Midbrain (tissue), 1 donor: ENCODE results near the gene BPTF.
"Not testable (repeated sequence)": the region's sequence is repeated elsewhere in the genome, so short reads cannot be mapped to it uniquely, and the experiment has no call there.

Experiments used
- DNase-seq: peaks from one replicate; lab custom pipeline; 2025; lab: John Stamatoyannopoulos, UW

Gene BPTF

GRCh38 chr17:67824735-67825626 is at the start of gene BPTF:
Gene BPTF, plus strand, starts transcription at chr17:67825503. Its CDS starts 222 bp downstream, at chr17:67825725.
- DNase-seq, result peak; percentile 93

- no peak for DNase-seq
Observed at GRCh38 chr17:67779098-67779672, 46.1 kb upstream of the BPTF start.

- no peak for DNase-seq
Observed at GRCh38 chr17:67784364-67785121, 40.8 kb upstream of the BPTF start.

- no peak for DNase-seq
Observed at GRCh38 chr17:67785122-67785477, 40.2 kb upstream of the BPTF start.

- no peak for DNase-seq
Observed at GRCh38 chr17:67785504-67785903, 39.8 kb upstream of the BPTF start.

- peak; percentile 67 for DNase-seq
Observed at GRCh38 chr17:67800495-67800928, 24.8 kb upstream of the BPTF start.

GRCh38 chr17:67801626-67802175 is 23.6 kb upstream of the BPTF start:
- DNase-seq, result no peak

GRCh38 chr17:67810464-67810863 is 14.8 kb upstream of the BPTF start:
- DNase-seq, result no peak

GRCh38 chr17:67812380-67812779 is 12.9 kb upstream of the BPTF start:
- not testable (repeated sequence) for DNase-seq

GRCh38 chr17:67813803-67814180 is 11.5 kb upstream of the BPTF start:
- DNase-seq, result no peak

GRCh38 chr17:67818110-67819002 is 6.9 kb upstream of the BPTF start:
- DNase-seq, result no peak

- DNase-seq, result no peak
Observed at GRCh38 chr17:67819722-67820121, 5.6 kb upstream of the BPTF start.

GRCh38 chr17:67821871-67822367 is 3.4 kb upstream of the BPTF start:
- no peak for DNase-seq

- DNase-seq, result peak; percentile 42
Observed at GRCh38 chr17:67825627-67826601, 611 bp downstream of the BPTF start.

GRCh38 chr17:67829331-67829730 is 4.0 kb downstream of the BPTF start:
- DNase-seq, result no peak

GRCh38 chr17:67830440-67830839 is 5.1 kb downstream of the BPTF start:
- DNase-seq, result no peak

GRCh38 chr17:67831268-67831667 is 6.0 kb downstream of the BPTF start:
- DNase-seq, result no peak

GRCh38 chr17:67833134-67833533 is 7.8 kb downstream of the BPTF start:
- no peak for DNase-seq

- DNase-seq, result no peak
Observed at GRCh38 chr17:67833946-67834631, 8.8 kb downstream of the BPTF start.
